T-helper 2 cell treated with Interferon-gamma antibody and Interleukin-4, amounts not matched to agents 5 μg/mL and 100 μg/mL, for 36 hours (primary cell): ENCODE data around the gene MCM5.
"Not testable (repeated sequence)": the region's sequence is repeated elsewhere in the genome, so short reads cannot be mapped to it uniquely, and the experiment has no call there.

Experiments used
- DNase-seq: peaks from one replicate; pipeline ENCODE4 v3.0.0; 2021; ENCODE audit warnings: low spot score
- H3K27ac Mint-ChIP-seq: one replicate; pipeline ENCODE4 v1.8.0; 2021; ENCODE audit warnings: mild to moderate bottlenecking, mixed read lengths
- H3K27me3 Mint-ChIP-seq: one replicate; pipeline ENCODE4 v1.8.0; 2021; ENCODE audit warnings: low read depth, mixed read lengths
- H3K36me3 Mint-ChIP-seq: one replicate; pipeline ENCODE4 v1.8.0; 2021; ENCODE audit warnings: low read depth, mixed read lengths
- H3K4me1 Mint-ChIP-seq: one replicate; pipeline ENCODE4 v1.8.0; 2021; ENCODE audit warnings: low read depth, mixed read lengths
- H3K4me3 Mint-ChIP-seq: one replicate; pipeline ENCODE4 v1.8.0; 2022; ENCODE audit warnings: mild to moderate bottlenecking, moderate library complexity, mixed read lengths
- H3K9me3 Mint-ChIP-seq: one replicate; pipeline ENCODE4 v1.8.0; 2021; ENCODE audit warnings: mixed read lengths

Gene MCM5

DNA sequence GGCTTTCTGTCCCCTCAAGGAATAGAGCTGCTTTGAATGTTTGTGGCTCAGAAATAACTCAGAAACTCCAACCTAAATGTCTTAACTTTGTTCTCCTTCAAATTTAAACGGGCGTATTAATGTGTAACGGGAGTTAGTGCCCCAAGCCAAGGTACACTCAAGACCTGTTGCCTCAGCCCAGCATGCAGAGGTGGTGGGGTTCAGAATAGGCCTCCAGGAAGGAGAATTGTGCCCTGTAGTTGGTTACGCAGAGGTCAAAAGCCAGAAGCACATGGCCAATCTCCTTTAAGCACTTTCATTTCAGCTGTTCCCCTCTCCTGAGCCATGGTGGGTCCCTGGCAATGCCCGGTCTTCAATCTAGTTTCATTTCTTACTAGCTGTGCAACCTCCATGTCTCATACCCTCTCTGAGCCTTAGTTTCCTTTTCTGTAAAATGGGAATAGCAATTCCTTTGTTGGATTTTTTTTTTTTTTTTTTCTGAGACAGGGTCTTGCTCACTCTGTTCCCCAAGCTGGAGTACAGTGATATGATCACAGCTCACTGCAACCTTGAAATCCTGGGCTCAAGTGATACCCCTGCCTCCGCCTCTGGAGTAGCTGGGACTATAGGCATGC is 14.9 kb upstream of the MCM5 start:
- Mint-ChIP-seq H3K4me3 (no peak overlapping the region), H3K36me3 (no peaks in the 10 kb centered on the region), H3K9me3 (no peaks in the 10 kb centered on the region), H3K27me3 (peaks cover 24% of the 10 kb centered on the region), H3K4me1 (peaks cover 8% of the 10 kb centered on the region), H3K27ac (no peak overlapping the region)
- DNase-seq = no peak

DNA sequence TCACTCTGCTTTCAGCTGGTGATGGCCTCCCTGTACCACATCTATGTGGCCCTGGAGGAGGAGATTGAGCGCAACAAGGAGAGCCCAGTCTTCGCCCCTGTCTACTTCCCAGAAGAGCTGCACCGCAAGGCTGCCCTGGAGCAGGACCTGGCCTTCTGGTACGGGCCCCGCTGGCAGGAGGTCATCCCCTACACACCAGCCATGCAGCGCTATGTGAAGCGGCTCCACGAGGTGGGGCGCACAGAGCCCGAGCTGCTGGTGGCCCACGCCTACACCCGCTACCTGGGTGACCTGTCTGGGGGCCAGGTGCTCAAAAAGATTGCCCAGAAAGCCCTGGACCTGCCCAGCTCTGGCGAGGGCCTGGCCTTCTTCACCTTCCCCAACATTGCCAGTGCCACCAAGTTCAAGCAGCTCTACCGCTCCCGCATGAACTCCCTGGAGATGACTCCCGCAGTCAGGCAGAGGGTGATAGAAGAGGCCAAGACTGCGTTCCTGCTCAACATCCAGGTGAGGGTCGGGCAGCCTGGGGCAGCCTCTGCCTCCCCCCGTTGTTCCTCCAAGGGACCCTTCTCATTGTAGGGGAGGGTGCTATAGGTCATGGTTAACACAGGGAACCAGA is 13.2 kb upstream of the MCM5 start:
- no peaks in the 10 kb centered on the region for H3K9me3 Mint-ChIP-seq
- no peak overlapping the region for H3K4me3 Mint-ChIP-seq
- no peaks in the 10 kb centered on the region for H3K36me3 Mint-ChIP-seq
- no peak overlapping the region for H3K27ac Mint-ChIP-seq
- peaks cover 15% of the 10 kb centered on the region for H3K27me3 Mint-ChIP-seq
- no peak for DNase-seq
- peaks cover under 1% of the 10 kb centered on the region for H3K4me1 Mint-ChIP-seq

DNA sequence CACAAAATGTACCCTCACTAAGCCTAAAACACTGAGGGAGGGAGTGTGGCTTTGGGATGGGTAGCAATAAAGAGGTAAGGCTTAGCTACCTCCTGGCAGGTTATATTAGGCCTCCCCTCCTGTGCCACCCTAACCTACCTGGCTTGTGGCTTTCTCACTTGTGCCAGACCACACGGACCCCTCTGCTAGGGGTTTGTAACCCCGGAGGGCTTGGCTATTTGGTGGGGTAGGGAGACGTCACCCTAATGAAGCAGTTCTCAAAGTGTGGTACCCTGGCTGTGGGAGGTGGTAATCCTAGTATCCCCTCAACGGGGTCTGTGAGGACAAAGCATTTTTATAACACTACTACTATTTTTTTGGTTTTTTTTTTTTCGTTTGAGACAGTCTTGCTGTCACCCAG is 9.0 kb upstream of the MCM5 start:
- H3K36me3 Mint-ChIP-seq = no peaks in the 10 kb centered on the region
- H3K9me3 Mint-ChIP-seq = no peaks in the 10 kb centered on the region
- H3K4me3 Mint-ChIP-seq = no peak overlapping the region
- DNase-seq = no peak
- H3K27ac Mint-ChIP-seq = no peak overlapping the region
- H3K4me1 Mint-ChIP-seq = no peaks in the 10 kb centered on the region
- peaks cover 4% of the 10 kb centered on the region for H3K27me3 Mint-ChIP-seq

DNA sequence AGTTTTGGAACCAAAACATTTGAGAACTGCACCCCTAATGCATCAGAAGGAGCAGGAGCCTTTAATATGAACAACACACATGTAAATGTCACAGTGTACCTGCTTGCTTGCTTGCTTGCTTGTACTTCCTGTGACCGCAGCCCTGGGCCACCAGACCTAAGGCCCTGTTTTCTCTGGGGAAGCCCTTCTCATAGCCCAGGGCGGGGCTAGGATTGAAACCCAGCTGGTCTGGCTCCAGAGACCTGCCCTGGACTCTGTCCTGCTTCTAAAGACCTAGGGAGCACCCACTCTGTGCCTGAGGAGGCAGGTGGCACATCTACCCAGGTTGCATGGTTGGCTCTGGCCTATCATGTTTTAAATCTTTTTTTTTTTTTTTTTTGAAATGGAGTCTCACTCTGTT is 7.6 kb upstream of the MCM5 start:
- no peak overlapping the region for H3K4me3 Mint-ChIP-seq
- peaks cover 4% of the 10 kb centered on the region for H3K27me3 Mint-ChIP-seq
- H3K36me3 Mint-ChIP-seq = no peaks in the 10 kb centered on the region
- H3K9me3 Mint-ChIP-seq = no peaks in the 10 kb centered on the region
- no peaks in the 10 kb centered on the region for H3K4me1 Mint-ChIP-seq
- DNase-seq = no peak
- no peak overlapping the region for H3K27ac Mint-ChIP-seq

DNA sequence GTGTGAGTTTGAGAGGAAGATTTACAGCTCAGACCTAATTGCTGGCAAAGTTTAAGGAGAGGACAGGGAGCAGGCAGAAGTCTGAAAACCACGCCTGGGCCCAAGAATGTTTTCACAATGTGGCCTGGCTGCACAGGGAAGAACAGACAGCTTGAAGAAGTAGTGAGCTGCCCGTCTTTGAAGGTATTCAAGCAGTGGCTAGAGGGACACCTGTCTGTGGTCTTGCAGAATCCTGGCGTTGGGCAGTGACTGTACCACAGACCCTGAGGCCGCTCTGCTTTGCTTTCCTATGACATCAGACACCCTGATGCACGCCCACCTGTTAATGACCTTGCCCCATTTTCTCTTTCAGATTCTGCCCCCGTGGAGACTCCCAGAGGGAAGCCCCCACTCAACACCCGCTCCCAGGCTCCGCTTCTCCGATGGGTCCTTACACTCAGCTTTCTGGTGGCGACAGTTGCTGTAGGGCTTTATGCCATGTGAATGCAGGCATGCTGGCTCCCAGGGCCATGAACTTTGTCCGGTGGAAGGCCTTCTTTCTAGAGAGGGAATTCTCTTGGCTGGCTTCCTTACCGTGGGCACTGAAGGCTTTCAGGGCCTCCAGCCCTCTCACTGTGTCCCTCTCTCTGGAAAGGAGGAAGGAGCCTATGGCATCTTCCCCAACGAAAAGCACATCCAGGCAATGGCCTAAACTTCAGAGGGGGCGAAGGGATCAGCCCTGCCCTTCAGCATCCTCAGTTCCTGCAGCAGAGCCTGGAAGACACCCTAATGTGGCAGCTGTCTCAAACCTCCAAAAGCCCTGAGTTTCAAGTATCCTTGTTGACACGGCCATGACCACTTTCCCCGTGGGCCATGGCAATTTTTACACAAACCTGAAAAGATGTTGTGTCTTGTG is 6.6 kb upstream of the MCM5 start:
- Mint-ChIP-seq H3K4me1 (no peaks in the 10 kb centered on the region), H3K4me3 (no peak overlapping the region), H3K27ac (no peak overlapping the region), H3K9me3 (no peaks in the 10 kb centered on the region), H3K36me3 (no peaks in the 10 kb centered on the region), H3K27me3 (peaks cover 4% of the 10 kb centered on the region)
- no peak for DNase-seq

DNA sequence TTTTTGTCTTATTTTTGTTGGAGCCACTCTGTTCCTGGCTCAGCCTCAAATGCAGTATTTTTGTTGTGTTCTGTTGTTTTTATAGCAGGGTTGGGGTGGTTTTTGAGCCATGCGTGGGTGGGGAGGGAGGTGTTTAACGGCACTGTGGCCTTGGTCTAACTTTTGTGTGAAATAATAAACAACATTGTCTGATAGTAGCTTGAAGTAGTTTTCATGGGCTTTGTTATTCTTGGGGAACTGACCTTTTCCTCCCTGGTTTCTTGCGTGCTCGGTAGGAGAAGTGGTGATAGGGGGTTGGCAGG is 6.0 kb upstream of the MCM5 start:
- Mint-ChIP-seq H3K9me3 (no peaks in the 10 kb centered on the region), H3K36me3 (no peaks in the 10 kb centered on the region), H3K4me3 (no peak overlapping the region), H3K27ac (peak overlapping the region; percentile 21), H3K27me3 (peaks cover 4% of the 10 kb centered on the region), H3K4me1 (no peaks in the 10 kb centered on the region)
- DNase-seq = no peak

DNA sequence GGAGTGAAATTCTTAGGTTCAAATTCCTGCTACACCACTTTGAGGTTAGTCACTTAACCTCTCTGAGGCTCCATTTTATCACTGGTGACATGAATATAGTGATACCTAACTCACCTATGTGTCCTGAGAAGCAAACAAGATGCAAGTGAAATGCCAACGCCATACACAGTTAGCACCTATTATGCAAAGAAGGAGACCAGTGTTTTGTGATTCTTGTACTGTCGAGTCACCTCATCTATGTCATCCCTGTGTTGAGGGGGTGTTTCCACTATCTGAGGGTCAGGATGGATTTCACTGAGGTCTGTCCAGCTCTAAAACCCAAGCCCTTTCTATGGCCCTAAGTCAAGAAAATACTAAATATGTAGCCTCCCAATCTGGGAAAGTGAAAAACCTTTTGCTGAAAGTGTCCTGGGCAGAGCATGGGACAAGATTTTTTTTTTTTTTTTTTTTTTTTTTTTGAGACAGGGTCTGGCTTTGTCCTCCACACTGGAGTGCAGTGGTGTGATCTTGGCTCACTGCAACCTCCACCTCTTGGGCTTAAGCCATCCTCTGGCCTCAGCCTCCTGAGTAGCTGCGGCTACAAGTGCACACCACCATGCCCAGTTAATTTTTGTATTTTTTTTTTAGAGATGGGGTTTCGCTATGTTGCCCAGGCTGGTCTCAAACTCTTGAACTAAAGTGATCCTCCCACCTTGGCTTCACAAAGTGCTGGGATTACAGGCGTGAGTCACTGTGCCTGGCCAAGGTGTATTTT is 5.0 kb upstream of the MCM5 start:
- H3K27me3 Mint-ChIP-seq = no peaks in the 10 kb centered on the region
- no peak overlapping the region for H3K27ac Mint-ChIP-seq
- peaks cover 4% of the 10 kb centered on the region for H3K36me3 Mint-ChIP-seq
- no peaks in the 10 kb centered on the region for H3K4me1 Mint-ChIP-seq
- no peak for DNase-seq
- H3K4me3 Mint-ChIP-seq = no peak overlapping the region
- H3K9me3 Mint-ChIP-seq = no peaks in the 10 kb centered on the region

DNA sequence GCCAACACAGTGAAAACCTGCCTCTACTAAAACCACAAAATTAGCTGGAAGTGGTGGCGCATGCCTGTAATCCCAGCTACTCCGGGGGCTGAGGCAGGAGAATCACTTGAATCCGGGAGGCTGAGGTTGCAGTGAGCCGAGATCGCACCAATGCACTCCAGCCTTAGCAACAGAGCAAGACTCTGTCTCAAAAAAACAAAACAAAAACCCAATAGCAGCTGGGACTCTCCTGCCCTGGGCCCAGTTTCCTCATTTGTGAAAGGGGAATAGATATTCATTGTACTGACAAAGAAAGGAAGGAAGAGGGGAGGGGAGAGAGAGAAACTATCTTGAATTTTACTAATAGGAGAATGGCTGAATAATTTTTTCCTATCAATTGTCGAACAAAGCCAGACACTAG is 3.3 kb upstream of the MCM5 start:
- not testable (repeated sequence) for H3K4me3 Mint-ChIP-seq, H3K27me3 Mint-ChIP-seq, H3K9me3 Mint-ChIP-seq, DNase-seq, H3K27ac Mint-ChIP-seq, H3K4me1 Mint-ChIP-seq
- peaks cover 14% of the 10 kb centered on the region for H3K36me3 Mint-ChIP-seq

DNA sequence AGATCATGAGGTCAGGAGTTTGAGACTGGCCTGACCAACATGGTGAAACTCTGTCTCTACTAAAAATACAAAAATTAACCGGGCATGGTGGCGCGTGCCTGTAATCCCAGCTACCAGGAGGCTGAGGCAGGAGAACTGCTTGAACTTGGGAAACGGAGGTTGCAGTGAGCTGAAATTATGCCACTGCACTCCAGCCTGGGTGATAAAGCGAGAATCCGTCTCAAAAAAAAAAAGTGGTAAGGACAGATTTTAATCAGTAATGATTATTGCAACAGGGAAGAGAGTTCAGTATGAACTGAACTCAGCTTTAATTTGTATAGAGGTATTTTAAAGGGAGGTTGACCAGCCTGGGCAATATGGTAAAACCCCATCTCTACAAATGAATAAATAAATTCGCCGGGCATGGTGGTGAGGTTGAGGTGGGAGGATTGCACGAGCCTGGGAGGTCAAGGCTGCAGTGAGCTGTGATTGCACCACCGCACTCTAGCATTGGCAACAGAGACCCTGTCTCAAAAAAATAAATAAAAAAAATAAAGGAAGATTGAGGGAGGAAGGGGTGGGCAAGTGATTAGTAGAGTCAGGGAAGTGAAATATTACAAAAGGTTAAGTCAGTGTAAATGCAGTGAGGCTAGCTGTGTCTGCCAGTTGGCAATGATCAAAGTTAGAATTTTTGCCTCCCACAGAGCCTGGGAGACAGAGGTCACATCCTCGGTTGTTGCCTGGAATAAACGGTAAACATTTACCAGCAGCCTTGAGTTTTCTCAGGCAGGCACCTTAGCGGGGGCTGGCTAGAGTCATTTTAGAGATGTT is 2.6 kb upstream of the MCM5 start:
- no peak overlapping the region for H3K27ac Mint-ChIP-seq
- no peak for DNase-seq
- H3K4me1 Mint-ChIP-seq = peaks cover 15% of the 10 kb centered on the region
- no peaks in the 10 kb centered on the region for H3K27me3 Mint-ChIP-seq
- no peaks in the 10 kb centered on the region for H3K9me3 Mint-ChIP-seq
- peaks cover 20% of the 10 kb centered on the region for H3K36me3 Mint-ChIP-seq
- H3K4me3 Mint-ChIP-seq = peak overlapping the region; percentile 34

DNA sequence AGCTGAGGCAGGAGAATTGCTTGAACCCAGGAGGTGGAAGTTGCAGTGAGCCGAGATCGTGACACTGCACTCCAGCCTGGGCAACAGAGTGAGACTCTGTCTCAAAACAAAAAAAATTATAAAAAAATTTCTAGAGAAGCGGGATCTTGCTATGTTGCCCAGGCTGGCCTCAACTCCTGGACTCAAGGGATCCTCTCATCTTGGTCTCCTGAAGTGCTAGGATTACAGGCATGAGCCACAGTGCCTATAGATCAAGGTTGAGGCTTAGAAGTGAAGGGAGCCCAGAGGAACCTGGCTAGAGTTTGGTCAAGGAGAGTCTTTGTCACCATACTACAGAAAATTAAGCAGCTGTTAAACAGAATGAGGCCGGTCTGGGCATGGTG is 1.4 kb upstream of the MCM5 start:
- H3K27ac Mint-ChIP-seq = peak overlapping the region; percentile 97
- peaks cover 26% of the 10 kb centered on the region for H3K36me3 Mint-ChIP-seq
- H3K27me3 Mint-ChIP-seq = no peaks in the 10 kb centered on the region
- H3K4me1 Mint-ChIP-seq = peaks cover 21% of the 10 kb centered on the region
- no peak for DNase-seq
- peak overlapping the region; percentile 92 for H3K4me3 Mint-ChIP-seq
- no peaks in the 10 kb centered on the region for H3K9me3 Mint-ChIP-seq

DNA sequence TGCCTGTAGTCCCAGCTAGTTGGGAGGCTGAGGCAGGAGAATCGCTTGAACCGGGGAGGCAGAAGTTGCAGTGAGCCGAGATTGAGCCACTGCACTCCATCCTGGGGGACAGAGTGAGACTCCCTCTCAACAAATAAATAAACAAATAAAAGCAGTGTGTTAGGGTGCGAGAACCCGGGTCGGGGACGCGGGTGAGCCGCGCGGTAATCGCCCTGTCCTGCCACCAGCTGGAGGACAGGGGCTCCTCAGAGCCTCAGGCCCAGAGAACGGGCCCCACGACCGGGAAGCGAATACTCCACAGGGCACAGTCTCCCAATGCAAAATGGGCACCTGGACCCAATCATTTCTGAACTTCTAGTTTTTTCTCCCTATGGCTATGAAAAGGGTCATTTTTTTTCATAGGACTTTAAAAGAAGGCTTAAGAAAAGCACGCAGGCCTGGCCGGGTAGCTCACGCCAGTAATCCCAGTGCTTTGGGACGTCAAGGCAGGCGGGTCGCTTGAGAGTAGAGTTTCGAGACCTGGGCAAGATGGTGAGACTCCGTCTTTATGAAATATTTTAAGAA is 744 bp upstream of the MCM5 start:
- DNase-seq = no peak
- Mint-ChIP-seq H3K4me1 (peaks cover 26% of the 10 kb centered on the region), H3K4me3 (peak overlapping the region; percentile 92), H3K36me3 (peaks cover 32% of the 10 kb centered on the region), H3K9me3 (no peaks in the 10 kb centered on the region), H3K27ac (peak overlapping the region; percentile 97), H3K27me3 (no peaks in the 10 kb centered on the region)

DNA sequence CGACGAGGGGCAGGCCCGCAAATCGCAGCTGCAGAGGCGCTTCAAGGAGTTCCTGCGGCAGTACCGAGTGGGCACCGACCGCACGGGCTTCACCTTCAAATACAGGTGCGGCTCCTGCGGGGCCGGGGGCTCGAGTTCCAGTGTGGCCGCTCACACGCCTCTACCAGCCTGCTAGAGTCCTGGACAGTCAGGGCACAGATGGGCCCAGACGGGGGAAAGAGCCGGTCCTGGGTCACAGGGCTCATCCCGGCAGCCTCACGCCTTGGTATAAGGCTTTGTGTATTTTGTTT is 506 bp downstream of the MCM5 start:
- Mint-ChIP-seq H3K36me3 (peaks cover 38% of the 10 kb centered on the region), H3K4me3 (peak overlapping the region; percentile 92), H3K4me1 (peaks cover 31% of the 10 kb centered on the region), H3K9me3 (no peaks in the 10 kb centered on the region), H3K27ac (peak overlapping the region; percentile 97), H3K27me3 (no peaks in the 10 kb centered on the region)
- DNase-seq = peak; percentile 20

DNA sequence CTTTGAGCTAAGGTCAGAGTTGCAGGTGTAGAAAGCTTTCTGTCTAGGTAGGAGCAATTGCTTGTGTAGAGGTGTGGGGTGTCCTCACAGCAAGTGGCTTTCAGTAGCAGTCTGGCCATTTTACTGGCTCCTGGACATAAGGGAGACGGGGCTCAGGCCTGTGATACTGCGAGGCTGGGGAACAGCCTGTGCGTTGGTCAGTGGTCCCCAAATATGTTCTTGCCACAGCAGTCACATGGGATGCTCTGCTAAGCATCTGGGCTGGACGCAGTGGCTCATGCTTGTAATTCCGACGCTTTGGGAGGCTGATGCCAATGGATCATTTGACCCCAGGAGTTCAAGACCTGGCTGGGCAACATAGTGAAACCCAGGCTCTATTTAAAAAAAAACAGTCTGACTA is 1.9 kb downstream of the MCM5 start:
- Mint-ChIP-seq H3K4me1 (peaks cover 31% of the 10 kb centered on the region), H3K36me3 (peaks cover 49% of the 10 kb centered on the region), H3K9me3 (no peaks in the 10 kb centered on the region), H3K4me3 (peak overlapping the region; percentile 92), H3K27me3 (no peaks in the 10 kb centered on the region), H3K27ac (peak overlapping the region; percentile 82)
- DNase-seq = no peak
